H9 (cell line): ENCODE measurements around the gene GRM5. TPM values are rescaled to one million over a fixed set of nuclear protein-coding genes. Genes with fewer than 3 reads are reported as not detected.

Experiments used
- DNase-seq: peaks from one replicate; pipeline ENCODE4 v3.0.0-alpha.2; 2017
- H2AFZ ChIP-seq: one replicate; pipeline ENCODE4 v1.6.1; 2013; ENCODE audit warnings: mild to moderate bottlenecking, low read length, control low read depth, moderate library complexity
- H2AK5ac ChIP-seq: 2 replicates; pipeline ENCODE4 v1.6.1; 2013; ENCODE audit warnings: low read length, control low read depth, mixed read lengths; ENCODE audit not compliant: insufficient read length
- H2BK120ac ChIP-seq: one replicate; pipeline ENCODE4 v1.6.1; 2013; ENCODE audit warnings: low read depth, mild to moderate bottlenecking, low read length, control low read depth, inconsistent platforms; ENCODE audit not compliant: poor library complexity, severe bottlenecking
- H2BK12ac ChIP-seq: 2 replicates; pipeline ENCODE4 v1.6.1; 2013; ENCODE audit warnings: low read length, control low read depth, mixed read lengths, low read depth; ENCODE audit not compliant: insufficient read length
- H2BK15ac ChIP-seq: 2 replicates; pipeline ENCODE4 v1.6.1; 2013; ENCODE audit warnings: low read depth, low read length, control low read depth
- H2BK20ac ChIP-seq: one replicate; pipeline ENCODE4 v1.6.1; 2013; ENCODE audit warnings: low read depth, mild to moderate bottlenecking, low read length, control low read depth, inconsistent platforms; ENCODE audit not compliant: poor library complexity, severe bottlenecking
- H2BK5ac ChIP-seq: 2 replicates; pipeline ENCODE4 v1.6.1; 2013; ENCODE audit warnings: low read length, control low read depth, mixed read lengths; ENCODE audit not compliant: insufficient read length
- H3K14ac ChIP-seq: 2 replicates; pipeline ENCODE4 v1.6.1; 2013; ENCODE audit warnings: low read length, control low read depth; ENCODE audit not compliant: insufficient read depth
- H3K18ac ChIP-seq: 2 replicates; pipeline ENCODE4 v1.6.1; 2013; ENCODE audit warnings: low read depth, mild to moderate bottlenecking, mixed read lengths, low read length, control low read depth; ENCODE audit not compliant: insufficient read length
- H3K23ac ChIP-seq: 2 replicates; pipeline ENCODE4 v1.6.1; 2013; ENCODE audit warnings: low read length, control low read depth, mixed read lengths, low read depth; ENCODE audit not compliant: insufficient read length
- H3K23me2 ChIP-seq: 2 replicates; pipeline ENCODE4 v1.6.1; 2013; ENCODE audit warnings: low read depth, mild to moderate bottlenecking, mixed read lengths, low read length, control low read depth; ENCODE audit not compliant: insufficient read length, poor library complexity, severe bottlenecking
- H3K27ac ChIP-seq: 2 replicates; pipeline ENCODE4 v1.5.1; 2013; ENCODE audit warnings: low read length, control low read depth, mixed read lengths, low read depth; ENCODE audit not compliant: insufficient read length
- H3K27me3 ChIP-seq: 2 replicates; pipeline ENCODE4 v1.6.1; 2013; ENCODE audit warnings: low read length, control low read depth, inconsistent platforms; ENCODE audit not compliant: insufficient read depth
- H3K4ac ChIP-seq: 2 replicates; pipeline ENCODE4 v1.6.1; 2013; ENCODE audit warnings: low read depth, mild to moderate bottlenecking, control low read depth, inconsistent platforms, low read length, moderate library complexity
- H3K4me1 ChIP-seq: 2 replicates; pipeline ENCODE4 v1.6.1; 2013; ENCODE audit warnings: low read length, control low read depth, inconsistent platforms; ENCODE audit not compliant: insufficient read depth
- H3K4me2 ChIP-seq: 2 replicates; pipeline ENCODE4 v1.6.1; 2013; ENCODE audit warnings: low read length, control low read depth, mixed read lengths; ENCODE audit not compliant: insufficient read length, insufficient read depth
- H3K56ac ChIP-seq: 2 replicates; pipeline ENCODE4 v1.6.1; 2013; ENCODE audit warnings: low read depth, mild to moderate bottlenecking, mixed read lengths, low read length, control low read depth; ENCODE audit not compliant: insufficient read length
- H3K79me1 ChIP-seq: 2 replicates; pipeline ENCODE4 v1.6.1; 2013; ENCODE audit warnings: low read depth, mild to moderate bottlenecking, moderate library complexity, low read length, control low read depth, inconsistent platforms; ENCODE audit not compliant: insufficient read depth, poor library complexity, severe bottlenecking
- H3K79me2 ChIP-seq: 2 replicates; pipeline ENCODE4 v1.6.1; 2013; ENCODE audit warnings: low read length, control low read depth, inconsistent platforms; ENCODE audit not compliant: insufficient read depth
- H3K9ac ChIP-seq: 2 replicates; pipeline ENCODE4 v1.6.1; 2013; ENCODE audit warnings: low read length, control low read depth, mixed read lengths; ENCODE audit not compliant: insufficient read length; ENCODE audit errors: extremely low read depth
- H3K9me3 ChIP-seq: one replicate; pipeline ENCODE4 v1.6.1; 2013; ENCODE audit warnings: low read depth, low read length, inconsistent platforms; ENCODE audit not compliant: control insufficient read depth
- H3T11ph ChIP-seq: one replicate; pipeline ENCODE4 v1.6.1; 2013; ENCODE audit warnings: mild to moderate bottlenecking, low read length, control low read depth, inconsistent platforms
- H4K20me1 ChIP-seq: one replicate; pipeline ENCODE4 v1.6.1; 2013; ENCODE audit not compliant: control insufficient read depth, insufficient read length, insufficient read depth
- H4K5ac ChIP-seq: 2 replicates; pipeline ENCODE4 v1.6.1; 2013; ENCODE audit warnings: low read depth, mild to moderate bottlenecking, mixed read lengths, low read length, control low read depth; ENCODE audit not compliant: insufficient read length
- H4K8ac ChIP-seq: replicated peaks from 2 replicates; pipeline ENCODE4 v1.6.1; 2013; ENCODE audit warnings: low read length, control low read depth, mixed read lengths, low read depth; ENCODE audit not compliant: insufficient read length
- H4K91ac ChIP-seq: 2 replicates; pipeline ENCODE4 v1.6.1; 2013; ENCODE audit warnings: low read depth, mild to moderate bottlenecking, moderate library complexity, mixed read lengths, low read length, control low read depth; ENCODE audit not compliant: insufficient read length
- H3K27ac Mint-ChIP-seq, 3 experiments: 2 replicates in 2 of 3; 3 replicates in 1 of 3; pipeline ENCODE4 v1.8.0; 2020 to 2021; ENCODE audit warnings: mixed read lengths in 3 of 3, mild to moderate bottlenecking in 1 of 3, moderate library complexity in 1 of 3
- H3K27me3 Mint-ChIP-seq: 2 replicates; pipeline ENCODE4 v1.8.0; 2021; ENCODE audit warnings: low read depth, mild to moderate bottlenecking, moderate library complexity, mixed read lengths
- H3K36me3 Mint-ChIP-seq, 3 experiments: 2 replicates in 2 of 3; 3 replicates in 1 of 3; pipeline ENCODE4 v1.8.0; 2020 to 2021; ENCODE audit warnings: low read depth in 3 of 3, mixed read lengths in 3 of 3; ENCODE audit not compliant: insufficient read depth in 1 of 3
- H3K4me1 Mint-ChIP-seq, 2 experiments: 2 replicates each; pipeline ENCODE4 v1.8.0; 2020; ENCODE audit warnings: mixed read lengths in 2 of 2
- H3K4me3 Mint-ChIP-seq, 2 experiments: 2 replicates in 1 of 2; 3 replicates in 1 of 2; pipeline ENCODE4 v1.8.0; 2020 to 2021; ENCODE audit warnings: mild to moderate bottlenecking in 2 of 2, mixed read lengths in 2 of 2, moderate library complexity in 1 of 2
- H3K9me3 Mint-ChIP-seq, 2 experiments: 2 replicates in 1 of 2; 3 replicates in 1 of 2; pipeline ENCODE4 v1.8.0; 2020; ENCODE audit warnings: mild to moderate bottlenecking in 2 of 2, mixed read lengths in 2 of 2, moderate library complexity in 1 of 2
- CTCF ChIP-seq: fragments of 200-600 bp; sonication (generic); conservative IDR thresholded peaks from 3 replicates; pipeline ENCODE4 v1.8.0; 2021; ENCODE audit warnings: antibody characterized with exemption, mild to moderate bottlenecking
- total RNA-seq: library from RNA; stranded (reverse); gene quantifications from 2 replicates; pipeline ENCODE4 v1.2.1, GENCODE V29; 2021

The GRM5 gene
- total RNA-seq, 1 experiment from 2014 or later: not detected

GRCh38 chr11:89016214-89016613 is 49.6 kb downstream of the GRM5 start:
- no peak overlapping the region for H3K14ac ChIP-seq
- H2AFZ ChIP-seq: no peak overlapping the region
- no peaks in the 10 kb centered on the region for H3K79me2 ChIP-seq
- no peak overlapping the region for H3K18ac ChIP-seq
- no peak overlapping the region for H4K5ac ChIP-seq
- H3K27ac Mint-ChIP-seq: no peak overlapping the region
- no peak overlapping the region for H2AK5ac ChIP-seq
- H3K9ac ChIP-seq: no peak overlapping the region
- H3K79me1 ChIP-seq: no peaks in the 10 kb centered on the region
- H3K9me3 Mint-ChIP-seq: no peaks in the 10 kb centered on the region
- no peaks in the 10 kb centered on the region for H3K4me1 ChIP-seq
- H3K27me3 ChIP-seq: no peaks in the 10 kb centered on the region
- H4K91ac ChIP-seq: no peak overlapping the region
- no peak overlapping the region for H3K4me3 Mint-ChIP-seq
- no peaks in the 10 kb centered on the region for H3K36me3 Mint-ChIP-seq
- DNase-seq: no peak
- H2BK15ac ChIP-seq: no peak overlapping the region
- H3K23me2 ChIP-seq: no peaks in the 10 kb centered on the region
- H3K27me3 Mint-ChIP-seq: no peaks in the 10 kb centered on the region
- no peak overlapping the region for H3K56ac ChIP-seq
- no peak overlapping the region for H3K4me2 ChIP-seq
- H2BK5ac ChIP-seq: no peak overlapping the region
- H3K4me1 Mint-ChIP-seq: no peaks in the 10 kb centered on the region; a peak in 1 of 4 replicates
- H3K23ac ChIP-seq: no peak overlapping the region
- H2BK12ac ChIP-seq: no peak overlapping the region
- H4K8ac ChIP-seq: no peak overlapping the region
- no peak for TF ChIP-seq CTCF
- H3K27ac ChIP-seq: no peak overlapping the region
- H2BK20ac ChIP-seq: no peak overlapping the region
- H4K20me1 ChIP-seq: no peaks in the 10 kb centered on the region
- H2BK120ac ChIP-seq: no peak overlapping the region
- H3T11ph ChIP-seq: no peak overlapping the region
- H3K9me3 ChIP-seq: no peaks in the 10 kb centered on the region
- no peak overlapping the region for H3K4ac ChIP-seq
